ENCODE data around the gene PEAK1.

Gene PEAK1

DNA sequence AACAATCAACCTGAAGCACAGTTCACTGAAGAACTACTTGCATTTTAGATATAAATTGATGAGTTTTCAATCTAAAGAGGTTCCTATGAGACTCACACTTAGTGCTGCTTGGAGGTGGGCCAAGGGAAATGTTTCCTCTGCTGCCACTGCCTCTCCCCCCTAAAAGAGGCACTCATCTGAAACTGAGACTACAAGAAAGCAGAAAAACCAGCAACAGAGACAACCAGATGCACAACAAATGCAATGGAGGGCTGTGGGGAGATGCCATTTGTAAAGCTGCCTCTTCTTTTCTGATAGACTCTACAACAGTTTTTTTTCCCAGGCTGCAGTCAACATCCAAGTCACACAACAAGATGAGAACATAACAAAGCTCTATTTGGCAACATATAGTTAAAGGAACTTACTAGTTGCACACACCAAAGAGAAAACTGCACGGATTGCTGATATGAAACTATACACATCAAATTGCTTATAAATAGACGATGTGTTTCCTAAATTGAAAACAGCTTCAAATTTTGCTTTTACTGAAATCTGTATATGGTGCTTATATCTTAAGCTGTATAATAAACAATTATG is 360.0 kb downstream of the PEAK1 start:
- no peak for DNase-seq (ENCODE audit: low spot score)

DNA sequence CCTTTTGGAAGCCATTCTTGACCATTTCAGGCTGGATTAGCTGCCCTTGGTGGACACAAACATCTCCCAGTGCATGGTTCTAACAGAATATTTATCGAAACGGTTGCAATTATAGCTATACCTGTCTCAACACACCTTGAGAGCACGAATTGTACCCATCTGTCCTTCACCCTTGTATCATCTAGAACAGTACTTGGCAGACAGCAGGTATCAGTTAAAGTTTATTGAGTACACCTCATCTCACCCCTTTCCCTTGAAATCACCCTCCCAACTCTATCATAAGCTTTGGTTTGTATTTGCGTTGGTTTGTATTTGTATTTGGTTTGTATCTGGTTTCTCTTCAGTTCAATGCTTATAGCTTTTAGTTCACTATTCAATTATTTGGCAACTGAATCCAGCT is 361.4 kb downstream of the PEAK1 start:
- DNase-seq (ENCODE audit: low spot score): no peak

GRCh38 chr15:77057685-77058084 is 362.2 kb downstream of the PEAK1 start:
- no peak for DNase-seq (ENCODE audit: low spot score)

GRCh38 chr15:77057072-77057471 is 362.8 kb downstream of the PEAK1 start:
- DNase-seq (ENCODE audit: low spot score): no peak

DNA sequence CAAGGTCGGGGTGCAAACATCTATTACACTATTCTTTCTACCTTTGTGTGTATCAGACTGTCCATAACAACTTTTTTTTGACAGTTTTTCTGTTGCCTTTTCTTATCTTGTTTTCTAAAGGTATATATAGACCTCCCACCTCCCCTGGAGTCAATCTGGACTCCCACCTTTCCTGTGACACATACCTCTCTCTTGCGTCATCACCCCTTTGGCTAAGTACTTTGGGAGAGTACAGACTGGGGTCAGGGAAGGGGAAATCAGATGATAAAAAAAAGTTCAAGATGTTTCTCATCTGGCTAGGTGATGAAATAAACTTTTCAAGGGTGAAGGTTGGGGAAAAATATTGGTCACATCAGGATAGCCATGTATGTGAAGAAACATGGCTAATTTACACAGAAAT is 366.2 kb downstream of the PEAK1 start:
- DNase-seq (ENCODE audit: low spot score): no peak

DNA sequence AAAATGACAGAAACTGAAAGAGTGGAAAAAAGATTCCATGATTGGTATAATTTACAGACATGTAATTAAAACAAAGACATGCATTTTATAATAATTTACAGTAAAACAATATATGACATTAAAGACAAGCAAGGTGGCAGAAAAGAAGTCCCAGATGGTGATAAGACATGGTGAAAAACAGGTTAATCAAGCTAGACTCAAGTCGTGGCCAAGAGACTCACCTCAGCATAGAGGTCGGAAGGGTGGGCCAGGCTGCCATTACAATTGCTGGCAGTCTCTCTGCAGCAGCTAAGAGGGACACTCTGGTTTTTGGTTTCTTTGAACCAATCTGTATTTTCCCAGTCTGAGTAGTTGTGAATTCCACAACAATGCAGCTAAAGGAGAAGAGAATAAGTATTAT is 367.3 kb downstream of the PEAK1 start:
- no peak for DNase-seq (ENCODE audit: low spot score)

All from putamen (tissue), 1 donor.